HG03095 (cell line): Measurements from ENCODE around the gene VCP.

Experiments used
- ATAC-seq: cut with Tn5 transposase; IDR thresholded peaks from one replicate; pipeline ENCODE4 v1.9.1; 2021; ENCODE audit warnings: moderate library complexity; ENCODE audit not compliant: unreplicated experiment

VCP gene

DNA sequence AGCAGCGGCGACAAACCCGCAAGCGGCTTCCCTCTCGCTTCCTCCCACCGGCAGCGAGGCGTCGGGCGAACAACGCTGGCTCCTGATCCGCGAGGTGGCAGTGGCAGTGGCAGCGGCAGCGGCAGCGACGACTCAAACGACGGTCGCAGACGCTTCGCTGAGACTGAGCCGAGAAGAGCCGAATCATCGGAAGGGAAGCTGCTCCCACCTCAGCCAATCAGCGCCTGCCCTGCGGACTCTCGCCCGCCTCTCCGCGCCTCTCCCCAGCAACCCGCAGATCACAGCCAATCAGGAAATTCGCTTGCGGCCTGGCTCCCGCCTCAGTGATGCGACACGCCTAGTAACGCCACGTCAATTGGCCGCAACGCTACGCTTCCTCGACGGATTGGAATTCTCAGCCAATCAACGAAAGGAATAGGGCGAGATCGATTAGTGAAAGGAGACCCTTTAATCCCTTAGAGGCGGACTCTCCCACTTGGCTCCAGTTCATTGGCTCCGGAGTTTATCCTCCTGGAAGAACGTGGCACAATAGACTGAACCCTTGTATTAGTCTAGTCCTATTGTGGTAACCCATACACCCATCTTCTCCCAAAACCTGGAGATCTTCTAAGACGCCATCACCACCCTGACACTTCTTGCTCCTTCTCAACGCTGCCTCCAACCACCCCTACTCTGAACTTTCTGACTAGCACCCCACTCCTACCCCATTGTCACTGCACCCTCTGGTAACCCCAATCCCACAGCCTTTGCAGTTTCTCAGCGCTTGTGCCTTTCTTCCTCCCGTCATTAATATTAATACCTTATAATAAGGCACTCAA is at the start of gene VCP:
TSS of gene VCP (minus strand) at position 165 of the 818 bp plus-strand sequence. CDS start 272 bp downstream, outside the sequence.
- ATAC-seq, result peak; percentile 81

DNA sequence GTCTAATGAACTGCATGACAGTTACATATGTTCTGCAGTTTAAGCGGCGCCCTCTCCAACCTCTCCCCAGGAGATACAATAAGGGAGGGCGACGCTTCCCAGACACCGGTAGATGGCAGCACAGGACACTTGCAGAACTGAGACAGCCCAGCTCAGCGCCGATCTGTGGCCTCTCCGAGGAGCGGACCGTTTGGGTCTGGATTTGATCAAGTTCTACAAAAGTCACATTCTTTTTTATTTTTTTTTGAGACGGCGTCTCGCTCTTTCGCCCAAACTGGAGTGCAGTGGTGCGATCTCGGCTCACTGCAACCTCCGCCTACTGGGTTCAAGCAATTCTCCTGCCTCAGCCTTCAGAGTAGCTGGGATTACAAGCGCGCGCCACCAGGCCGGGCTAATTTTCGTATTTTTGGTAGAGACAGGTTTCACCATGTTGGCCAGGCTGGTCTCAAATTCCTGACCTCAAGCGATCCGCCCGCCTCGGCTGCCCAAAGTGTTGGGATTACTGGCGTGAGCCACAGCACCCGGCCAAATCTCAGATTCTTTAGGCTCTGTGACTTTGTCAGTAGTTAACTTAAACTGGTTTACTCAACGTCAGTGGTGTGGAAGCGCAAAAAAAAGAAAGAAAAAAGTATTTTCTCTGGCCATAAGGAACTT is 44.6 kb upstream of the VCP start:
- ATAC-seq, result peak; percentile 33

GRCh38 chr9:35116539-35116897 is 44.1 kb upstream of the VCP start:
- ATAC-seq, result no peak

GRCh38 chr9:35115680-35116538 is 43.5 kb upstream of the VCP start, which contains the start of gene ATOSB:
TSS of gene ATOSB (minus strand) at chr9:35115862. CDS start at chr9:35108274, 7,588 bp downstream.
- ATAC-seq, result peak; percentile 53

- ATAC-seq, result no peak
Measured at GRCh38 chr9:35114840-35115628, 42.6 kb upstream of the VCP start.

GRCh38 chr9:35114113-35114839 is 41.9 kb upstream of the VCP start:
- no peak for ATAC-seq

GRCh38 chr9:35112257-35113020 is 40.0 kb upstream of the VCP start:
- no peak for ATAC-seq

GRCh38 chr9:35111001-35111933 is 38.8 kb upstream of the VCP start:
- peak; percentile 66 for ATAC-seq

DNA sequence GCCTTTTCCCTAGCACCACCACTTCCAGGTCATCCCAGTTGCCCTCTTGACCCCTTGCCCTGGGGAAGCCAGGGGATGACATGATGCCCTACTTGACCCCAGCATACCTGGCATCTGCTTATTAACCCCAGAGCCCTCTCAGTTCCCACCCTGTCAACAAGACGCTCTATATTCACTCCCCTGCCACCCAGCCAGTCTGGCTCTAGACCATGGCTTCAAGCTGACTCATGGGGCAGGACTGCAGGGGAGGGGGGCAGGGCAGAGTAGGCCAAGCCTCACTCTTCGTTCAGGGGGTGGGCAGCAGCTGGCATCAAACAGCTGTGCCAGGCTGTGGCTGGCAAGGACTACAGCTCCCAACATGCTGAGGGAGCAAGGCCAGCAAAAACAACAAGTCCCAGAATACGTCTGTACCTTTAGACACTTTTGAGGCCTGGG is 37.9 kb upstream of the VCP start:
- no peak for ATAC-seq

GRCh38 chr9:35108946-35109575 is 36.6 kb upstream of the VCP start:
- no peak for ATAC-seq

DNA sequence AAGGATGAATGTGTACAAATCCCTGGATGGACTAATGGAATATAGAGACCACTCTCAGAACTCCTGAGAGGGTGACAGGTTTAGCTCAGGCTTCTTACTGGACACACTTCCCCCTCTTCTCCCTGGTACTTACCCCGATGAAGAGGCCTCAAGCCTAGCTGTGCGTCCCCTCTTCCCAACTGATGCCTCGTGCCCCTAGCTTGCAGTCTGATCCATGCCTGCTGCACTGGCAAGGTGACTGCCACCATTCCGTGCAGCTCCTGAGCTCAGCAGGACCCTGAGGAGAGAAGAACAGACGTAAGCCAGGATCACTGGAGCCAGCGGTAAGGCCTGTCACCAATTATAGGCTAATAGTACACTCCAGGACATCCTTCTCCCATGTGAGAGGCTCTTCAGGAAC is 36.0 kb upstream of the VCP start:
- ATAC-seq, result no peak

- no peak for ATAC-seq
Measured at GRCh38 chr9:35107297-35108290, 35.2 kb upstream of the VCP start.

GRCh38 chr9:35106343-35106730 is 33.9 kb upstream of the VCP start:
- ATAC-seq, result no peak

DNA sequence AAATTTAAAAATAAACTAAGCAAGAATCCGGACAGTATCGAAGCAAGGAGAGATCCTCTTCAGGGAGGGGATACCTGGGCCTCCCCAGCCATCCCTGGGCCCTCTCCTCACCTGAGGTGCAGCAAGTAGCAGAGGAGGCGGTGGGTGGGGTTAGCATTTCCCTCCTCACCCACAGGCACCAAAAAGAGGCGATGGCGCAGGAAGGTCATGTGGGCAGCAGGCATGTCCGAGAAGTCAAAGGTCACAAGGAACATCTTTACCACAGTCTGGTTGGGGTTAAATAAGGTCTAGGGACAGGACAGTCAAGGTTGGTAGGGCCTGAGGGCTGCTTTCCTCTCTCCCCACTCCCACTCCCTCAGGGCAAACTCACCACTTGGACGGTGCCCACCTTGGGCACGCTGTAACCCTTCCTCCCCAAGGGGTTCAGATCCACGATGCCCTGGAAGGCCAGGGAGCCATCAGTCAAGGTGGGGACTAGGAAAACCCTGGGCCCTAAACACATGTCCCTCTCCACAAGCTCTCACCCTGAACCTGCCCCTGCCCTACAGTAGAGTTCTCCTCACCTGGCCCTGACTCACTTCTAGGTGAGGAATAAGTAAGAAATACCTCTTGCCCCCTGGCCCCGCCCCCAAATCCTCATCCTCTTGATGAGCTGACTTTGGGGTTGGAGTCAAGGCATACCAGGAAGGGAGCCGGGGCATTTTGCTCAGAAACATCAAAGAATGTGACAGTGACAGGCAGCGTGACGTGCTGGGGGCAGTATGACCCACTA is 33.3 kb upstream of the VCP start:
- ATAC-seq, result no peak

DNA sequence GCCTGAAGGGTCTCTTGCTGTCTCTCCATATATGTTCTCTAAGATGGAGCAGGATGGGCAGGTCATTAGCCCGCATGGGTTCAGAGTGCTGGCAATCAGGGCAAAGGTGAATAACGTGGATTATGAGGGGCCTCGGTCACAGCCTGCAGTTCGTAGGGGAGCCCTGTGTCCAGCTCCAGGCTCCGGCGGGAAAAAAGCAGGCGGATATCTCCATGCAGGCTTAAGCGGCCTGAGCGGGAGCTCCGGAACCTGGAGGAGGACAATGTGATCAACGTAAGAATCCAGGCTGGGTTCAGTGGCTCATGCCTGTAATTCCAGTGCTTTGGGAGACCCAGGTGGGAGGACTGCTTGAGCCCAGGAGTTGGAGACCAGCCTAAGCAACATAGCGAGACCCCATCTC is 32.7 kb upstream of the VCP start:
- no peak for ATAC-seq

DNA sequence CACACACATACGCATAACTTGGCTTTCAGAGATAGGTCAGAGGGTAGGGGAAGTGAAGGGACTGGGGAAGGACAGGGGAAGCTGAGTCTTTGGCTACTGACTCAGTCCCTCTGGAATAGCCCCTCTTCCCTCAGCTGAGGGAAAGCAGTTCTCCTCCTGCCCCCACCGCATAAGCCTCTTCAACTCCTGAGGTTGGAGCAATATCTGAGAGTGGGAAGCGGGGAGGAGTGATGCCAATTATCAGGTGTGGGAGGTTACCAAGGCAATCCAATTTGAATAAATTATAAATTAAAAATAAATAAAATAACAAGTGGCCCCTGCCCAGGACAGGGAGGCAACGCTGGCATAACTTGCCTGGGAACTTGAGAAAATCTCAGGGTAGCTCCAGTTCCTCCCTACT is 32.2 kb upstream of the VCP start:
- ATAC-seq, result no peak
